Measurements from ENCODE around the gene JMJD8. TPM values are rescaled to one million over a fixed set of nuclear protein-coding genes. Genes with fewer than 3 reads are reported as not detected.

Gene JMJD8
- total and polyA plus RNA-seq, 2 experiments from 2014 or later = 87.9 to 96.3 TPM

DNA sequence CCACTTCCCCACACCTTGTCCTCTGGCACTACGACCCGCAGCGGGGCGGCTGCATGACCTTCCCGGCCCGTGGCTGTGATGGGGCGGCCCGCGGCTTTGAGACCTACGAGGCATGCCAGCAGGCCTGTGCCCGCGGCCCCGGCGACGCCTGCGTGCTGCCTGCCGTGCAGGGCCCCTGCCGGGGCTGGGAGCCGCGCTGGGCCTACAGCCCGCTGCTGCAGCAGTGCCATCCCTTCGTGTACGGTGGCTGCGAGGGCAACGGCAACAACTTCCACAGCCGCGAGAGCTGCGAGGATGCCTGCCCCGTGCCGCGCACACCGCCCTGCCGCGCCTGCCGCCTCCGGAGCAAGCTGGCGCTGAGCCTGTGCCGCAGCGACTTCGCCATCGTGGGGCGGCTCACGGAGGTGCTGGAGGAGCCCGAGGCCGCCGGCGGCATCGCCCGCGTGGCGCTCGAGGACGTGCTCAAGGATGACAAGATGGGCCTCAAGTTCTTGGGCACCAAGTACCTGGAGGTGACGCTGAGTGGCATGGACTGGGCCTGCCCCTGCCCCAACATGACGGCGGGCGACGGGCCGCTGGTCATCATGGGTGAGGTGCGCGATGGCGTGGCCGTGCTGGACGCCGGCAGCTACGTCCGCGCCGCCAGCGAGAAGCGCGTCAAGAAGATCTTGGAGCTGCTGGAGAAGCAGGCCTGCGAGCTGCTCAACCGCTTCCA is 50.6 kb downstream of the JMJD8 start:
- Histone ChIP-seq H3K9me3 (ENCODE audit: low read depth) (no peaks in the 10 kb centered on the region), H3F3A (ENCODE audit: insufficient read depth) (no peaks in the 10 kb centered on the region), H3K27ac (no peak overlapping the region), H3K9ac (no peak overlapping the region), H3K4me1 (ENCODE audit: insufficient read depth) (0 out of 2 replicates have a peak, but pooled peaks cover 6% of the 10 kb centered on the region), H3K79me2 (ENCODE audit: insufficient read depth) (peaks cover 14% of the 10 kb centered on the region), H3K27me3 (replicated peaks; ENCODE audit: insufficient read depth) (no peaks in the 10 kb centered on the region), H3K36me3 (ENCODE audit: low read depth) (no peaks in the 10 kb centered on the region), H3K4me2 (ENCODE audit: unreplicated experiment) (no peak overlapping the region), H4K20me1 (ENCODE audit: insufficient read depth) (no peaks in the 10 kb centered on the region), H3K4me3 (no peak overlapping the region), H3K9me2 (ENCODE audit: insufficient read depth) (no peaks in the 10 kb centered on the region), H2AFZ (no peak overlapping the region)
- in situ Hi-C loops (cut with MboI) = no loop called here
- 97% methylated on average over 68 to 69 of the region's 74 CpGs for WGBS, 2 experiments (ENCODE audit: low coverage in 1 of 2, low lambda C conversion rate in 2 of 2, missing lambda C conversion rate in 2 of 2)
- no peak for TF ChIP-seq EZH2phosphoT487 (IDR thresholded peaks at IDR 0.05; ENCODE audit: insufficient read depth, low read depth)
- TF ChIP-seq EZH2 (IDR thresholded peaks at IDR 0.05; ENCODE audit: insufficient read depth, poor library complexity, severe bottlenecking) = no peak
- DNase-seq = no peak

DNA sequence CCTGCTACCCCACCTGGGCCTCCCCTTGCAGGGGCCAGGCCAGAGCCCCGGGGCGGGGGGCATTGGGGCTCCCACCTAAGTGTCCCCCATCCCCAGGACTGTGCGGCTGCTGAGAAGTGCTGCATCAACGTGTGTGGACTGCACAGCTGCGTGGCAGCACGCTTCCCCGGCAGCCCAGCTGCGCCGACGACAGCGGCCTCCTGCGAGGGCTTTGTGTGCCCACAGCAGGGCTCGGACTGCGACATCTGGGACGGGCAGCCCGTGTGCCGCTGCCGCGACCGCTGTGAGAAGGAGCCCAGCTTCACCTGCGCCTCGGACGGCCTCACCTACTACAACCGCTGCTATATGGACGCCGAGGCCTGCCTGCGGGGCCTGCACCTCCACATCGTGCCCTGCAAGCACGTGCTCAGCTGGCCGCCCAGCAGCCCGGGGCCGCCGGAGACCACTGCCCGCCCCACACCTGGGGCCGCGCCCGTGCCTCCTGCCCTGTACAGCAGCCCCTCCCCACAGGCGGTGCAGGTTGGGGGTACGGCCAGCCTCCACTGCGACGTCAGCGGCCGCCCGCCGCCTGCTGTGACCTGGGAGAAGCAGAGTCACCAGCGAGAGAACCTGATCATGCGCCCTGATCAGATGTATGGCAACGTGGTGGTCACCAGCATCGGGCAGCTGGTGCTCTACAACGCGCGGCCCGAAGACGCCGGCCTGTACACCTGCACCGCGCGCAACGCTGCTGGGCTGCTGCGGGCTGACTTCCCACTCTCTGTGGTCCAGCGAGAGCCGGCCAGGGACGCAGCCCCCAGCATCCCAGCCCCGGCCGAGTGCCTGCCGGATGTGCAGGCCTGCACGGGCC is 51.4 kb downstream of the JMJD8 start:
- Histone ChIP-seq H3K79me2 (ENCODE audit: insufficient read depth) (peaks cover 14% of the 10 kb centered on the region), H3K27ac (no peak overlapping the region), H3K27me3 (replicated peaks; ENCODE audit: insufficient read depth) (no peaks in the 10 kb centered on the region), H3K9me3 (ENCODE audit: low read depth) (no peaks in the 10 kb centered on the region), H3K9ac (no peak overlapping the region), H3K4me2 (ENCODE audit: unreplicated experiment) (no peak overlapping the region), H2AFZ (no peak overlapping the region), H3K4me1 (ENCODE audit: insufficient read depth) (0 out of 2 replicates have a peak, but pooled peaks cover 6% of the 10 kb centered on the region), H3F3A (ENCODE audit: insufficient read depth) (no peaks in the 10 kb centered on the region), H3K4me3 (no peak overlapping the region), H4K20me1 (ENCODE audit: insufficient read depth) (no peaks in the 10 kb centered on the region), H3K36me3 (ENCODE audit: low read depth) (no peaks in the 10 kb centered on the region), H3K9me2 (ENCODE audit: insufficient read depth) (no peaks in the 10 kb centered on the region)
- in situ Hi-C loops (cut with MboI) = no loop called here
- TF ChIP-seq EZH2 (IDR thresholded peaks at IDR 0.05; ENCODE audit: insufficient read depth, poor library complexity, severe bottlenecking) (no peak), EZH2phosphoT487 (IDR thresholded peaks at IDR 0.05; ENCODE audit: insufficient read depth, low read depth) (no peak)
- DNase-seq = no peak
- WGBS, 2 experiments (ENCODE audit: low coverage in 1 of 2, low lambda C conversion rate in 2 of 2, missing lambda C conversion rate in 2 of 2) = 95 to 96% methylated on average over 42 to 65 of the region's 67 CpGs

DNA sequence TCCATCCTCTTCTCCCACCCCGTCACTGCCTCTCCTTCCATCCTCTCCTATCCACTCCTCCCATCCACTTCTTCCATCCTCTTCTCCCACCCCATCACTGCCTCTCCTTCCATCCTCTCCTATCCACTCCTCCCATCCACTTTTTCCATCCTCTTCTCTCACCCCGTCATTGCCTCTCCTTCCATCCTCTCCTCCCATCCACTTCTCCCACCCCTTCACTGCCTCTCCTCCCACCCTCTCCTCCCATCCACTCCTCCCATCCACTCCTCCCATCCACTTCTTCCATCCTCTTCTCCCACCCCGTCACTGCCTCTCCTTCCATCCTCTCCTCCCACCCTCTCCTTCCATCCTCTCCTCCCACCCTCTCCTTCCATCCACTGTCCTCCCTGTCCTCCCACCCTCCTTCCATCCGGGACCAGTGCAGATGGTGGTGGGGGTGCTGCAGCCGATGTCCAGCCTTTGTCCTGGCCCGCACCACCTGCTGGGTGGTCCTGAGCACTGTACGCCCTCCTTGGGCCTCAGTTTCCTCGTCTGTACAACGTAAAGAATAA is 52.3 kb downstream of the JMJD8 start:
- DNase-seq = no peak
- H3K36me3 ChIP-seq (ENCODE audit: low read depth) = no peaks in the 10 kb centered on the region
- H3K9ac ChIP-seq = no peak overlapping the region
- no peaks in the 10 kb centered on the region for H3K9me2 ChIP-seq (ENCODE audit: insufficient read depth)
- H3K27me3 ChIP-seq (replicated peaks; ENCODE audit: insufficient read depth) = no peaks in the 10 kb centered on the region
- H3K4me2 ChIP-seq (ENCODE audit: unreplicated experiment) = no peak overlapping the region
- no peak for TF ChIP-seq EZH2phosphoT487 (IDR thresholded peaks at IDR 0.05; ENCODE audit: insufficient read depth, low read depth)
- no peak for TF ChIP-seq EZH2 (IDR thresholded peaks at IDR 0.05; ENCODE audit: insufficient read depth, poor library complexity, severe bottlenecking)
- no peak overlapping the region for H2AFZ ChIP-seq
- no peak overlapping the region for H3K4me3 ChIP-seq
- H3K27ac ChIP-seq = no peak overlapping the region
- 39 to 48% methylated on average over 6 to 9 of the region's 9 CpGs for WGBS, 2 experiments (ENCODE audit: low coverage in 1 of 2, low lambda C conversion rate in 2 of 2, missing lambda C conversion rate in 2 of 2)
- H4K20me1 ChIP-seq (ENCODE audit: insufficient read depth) = no peaks in the 10 kb centered on the region
- no peaks in the 10 kb centered on the region for H3K9me3 ChIP-seq (ENCODE audit: low read depth)
- H3K79me2 ChIP-seq (ENCODE audit: insufficient read depth) = peaks cover 14% of the 10 kb centered on the region
- no peaks in the 10 kb centered on the region for H3F3A ChIP-seq (ENCODE audit: insufficient read depth)
- peaks cover 12% of the 10 kb centered on the region for H3K4me1 ChIP-seq (ENCODE audit: insufficient read depth)
- in situ Hi-C loops (cut with MboI) = no loop called here

Other genes starting within 250 kb of the JMJD8 start
- 68.0 and 69.4 TPM in 2 replicates for gene CAPN15, start 156.6 kb downstream of the JMJD8 start, total RNA-seq (2014; rRNA removed; shearing (Covaris generic))
- 5.4 and 5.7 TPM in 2 replicates for gene CAPN15, start 156.6 kb downstream of the JMJD8 start, polyA plus RNA-seq (2016; fragmentation: Nextera tagmentation; extraction: Ambion mirVana)
- gene PRR35, start 123.9 kb downstream of the JMJD8 start, total RNA-seq (2014; rRNA removed; shearing (Covaris generic)) = not detected in 2 replicates
- gene PRR35, start 123.9 kb downstream of the JMJD8 start, polyA plus RNA-seq (2016; fragmentation: Nextera tagmentation; extraction: Ambion mirVana) = not detected in 2 replicates
- 0.11 and 0.13 TPM in 2 replicates for gene NHLRC4, start 117.3 kb downstream of the JMJD8 start, total RNA-seq (2014; rRNA removed; shearing (Covaris generic))
- 0.20 TPM in 1 of 2 replicates, not detected in the other for gene NHLRC4, start 117.3 kb downstream of the JMJD8 start, polyA plus RNA-seq (2016; fragmentation: Nextera tagmentation; extraction: Ambion mirVana)
- gene PIGQ, start 114.4 kb downstream of the JMJD8 start, total RNA-seq (2014; rRNA removed; shearing (Covaris generic)) = 35.0 and 43.5 TPM in 2 replicates
- 31.6 and 33.9 TPM in 2 replicates for gene PIGQ, start 114.4 kb downstream of the JMJD8 start, polyA plus RNA-seq (2016; fragmentation: Nextera tagmentation; extraction: Ambion mirVana)
- gene RAB40C, start 94.3 kb downstream of the JMJD8 start, total RNA-seq (2014; rRNA removed; shearing (Covaris generic)) = 18.8 and 28.3 TPM in 2 replicates
- 9.5 TPM in 2 replicates for gene RAB40C, start 94.3 kb downstream of the JMJD8 start, polyA plus RNA-seq (2016; fragmentation: Nextera tagmentation; extraction: Ambion mirVana)
- not detected in 2 replicates for gene WFIKKN1, start 53.3 kb downstream of the JMJD8 start, total RNA-seq (2014; rRNA removed; shearing (Covaris generic))
- gene WFIKKN1, start 53.3 kb downstream of the JMJD8 start, polyA plus RNA-seq (2016; fragmentation: Nextera tagmentation; extraction: Ambion mirVana) = not detected in 2 replicates
- gene METTL26, start 48.0 kb downstream of the JMJD8 start, total RNA-seq (2014; rRNA removed; shearing (Covaris generic)) = 150 and 218 TPM in 2 replicates
- gene METTL26, start 48.0 kb downstream of the JMJD8 start, polyA plus RNA-seq (2016; fragmentation: Nextera tagmentation; extraction: Ambion mirVana) = 151 and 155 TPM in 2 replicates
- 29.3 and 30.4 TPM in 2 replicates for gene MCRIP2, start 42.5 kb downstream of the JMJD8 start, total RNA-seq (2014; rRNA removed; shearing (Covaris generic))
- 22.4 and 22.6 TPM in 2 replicates for gene MCRIP2, start 42.5 kb downstream of the JMJD8 start, polyA plus RNA-seq (2016; fragmentation: Nextera tagmentation; extraction: Ambion mirVana)
- gene WDR90, start 35.0 kb downstream of the JMJD8 start, total RNA-seq (2014; rRNA removed; shearing (Covaris generic)) = 16.5 and 24.7 TPM in 2 replicates
- 4.7 and 8.2 TPM in 2 replicates for gene WDR90, start 35.0 kb downstream of the JMJD8 start, polyA plus RNA-seq (2016; fragmentation: Nextera tagmentation; extraction: Ambion mirVana)
- gene RHOT2, start 16.2 kb downstream of the JMJD8 start, total RNA-seq (2014; rRNA removed; shearing (Covaris generic)) = 44.9 and 65.9 TPM in 2 replicates
- 65.1 and 70.0 TPM in 2 replicates for gene RHOT2, start 16.2 kb downstream of the JMJD8 start, polyA plus RNA-seq (2016; fragmentation: Nextera tagmentation; extraction: Ambion mirVana)
- gene RHBDL1, start 8.7 kb downstream of the JMJD8 start, total RNA-seq (2014; rRNA removed; shearing (Covaris generic)) = 0.89 and 2.1 TPM in 2 replicates
- gene RHBDL1, start 8.7 kb downstream of the JMJD8 start, polyA plus RNA-seq (2016; fragmentation: Nextera tagmentation; extraction: Ambion mirVana) = 0.90 and 1.5 TPM in 2 replicates
- 183 and 201 TPM in 2 replicates for gene STUB1, start 3.9 kb downstream of the JMJD8 start, total RNA-seq (2014; rRNA removed; shearing (Covaris generic))
- gene STUB1, start 3.9 kb downstream of the JMJD8 start, polyA plus RNA-seq (2016; fragmentation: Nextera tagmentation; extraction: Ambion mirVana) = 207 and 216 TPM in 2 replicates
- 1.3 and 3.4 TPM in 2 replicates for gene WDR24, start 6.1 kb upstream of the JMJD8 start, total RNA-seq (2014; rRNA removed; shearing (Covaris generic))
- gene WDR24, start 6.1 kb upstream of the JMJD8 start, polyA plus RNA-seq (2016; fragmentation: Nextera tagmentation; extraction: Ambion mirVana) = 13.1 and 13.7 TPM in 2 replicates
- gene FBXL16, start 21.5 kb upstream of the JMJD8 start, total RNA-seq (2014; rRNA removed; shearing (Covaris generic)) = 0.54 TPM in 1 of 2 replicates, not detected in the other
- 0.16 and 0.29 TPM in 2 replicates for gene FBXL16, start 21.5 kb upstream of the JMJD8 start, polyA plus RNA-seq (2016; fragmentation: Nextera tagmentation; extraction: Ambion mirVana)
- gene METRN, start 30.8 kb upstream of the JMJD8 start, total RNA-seq (2014; rRNA removed; shearing (Covaris generic)) = 90.7 and 98.1 TPM in 2 replicates
- gene METRN, start 30.8 kb upstream of the JMJD8 start, polyA plus RNA-seq (2016; fragmentation: Nextera tagmentation; extraction: Ambion mirVana) = 21.6 and 26.0 TPM in 2 replicates
- gene ANTKMT, start 36.8 kb upstream of the JMJD8 start, total RNA-seq (2014; rRNA removed; shearing (Covaris generic)) = 20.4 and 34.8 TPM in 2 replicates
- gene ANTKMT, start 36.8 kb upstream of the JMJD8 start, polyA plus RNA-seq (2016; fragmentation: Nextera tagmentation; extraction: Ambion mirVana) = 33.3 and 33.5 TPM in 2 replicates
- gene CCDC78, start 42.1 kb upstream of the JMJD8 start, total RNA-seq (2014; rRNA removed; shearing (Covaris generic)) = 1.0 and 9.5 TPM in 2 replicates
- gene CCDC78, start 42.1 kb upstream of the JMJD8 start, polyA plus RNA-seq (2016; fragmentation: Nextera tagmentation; extraction: Ambion mirVana) = 0.78 and 1.1 TPM in 2 replicates
- 5.8 and 7.8 TPM in 2 replicates for gene HAGHL, start 42.8 kb upstream of the JMJD8 start, total RNA-seq (2014; rRNA removed; shearing (Covaris generic))
- 10.8 and 64.8 TPM in 2 replicates for gene HAGHL, start 42.8 kb upstream of the JMJD8 start, polyA plus RNA-seq (2016; fragmentation: Nextera tagmentation; extraction: Ambion mirVana)
- gene CIAO3, start 56.7 kb upstream of the JMJD8 start, total RNA-seq (2014; rRNA removed; shearing (Covaris generic)) = 24.0 and 37.5 TPM in 2 replicates
- 24.5 and 27.8 TPM in 2 replicates for gene CIAO3, start 56.7 kb upstream of the JMJD8 start, polyA plus RNA-seq (2016; fragmentation: Nextera tagmentation; extraction: Ambion mirVana)
- gene MSLN, start 76.4 kb upstream of the JMJD8 start, total RNA-seq (2014; rRNA removed; shearing (Covaris generic)) = not detected in 2 replicates
- not detected in 2 replicates for gene MSLN, start 76.4 kb upstream of the JMJD8 start, polyA plus RNA-seq (2016; fragmentation: Nextera tagmentation; extraction: Ambion mirVana)
- 44.6 and 54.3 TPM in 2 replicates for gene RPUSD1, start 104.0 kb upstream of the JMJD8 start, total RNA-seq (2014; rRNA removed; shearing (Covaris generic))
- gene RPUSD1, start 104.0 kb upstream of the JMJD8 start, polyA plus RNA-seq (2016; fragmentation: Nextera tagmentation; extraction: Ambion mirVana) = 15.4 and 19.1 TPM in 2 replicates
- gene CHTF18, start 104.3 kb upstream of the JMJD8 start, total RNA-seq (2014; rRNA removed; shearing (Covaris generic)) = 9.1 and 13.1 TPM in 2 replicates
- 8.0 and 8.8 TPM in 2 replicates for gene CHTF18, start 104.3 kb upstream of the JMJD8 start, polyA plus RNA-seq (2016; fragmentation: Nextera tagmentation; extraction: Ambion mirVana)
- gene GNG13, start 116.4 kb upstream of the JMJD8 start, total RNA-seq (2014; rRNA removed; shearing (Covaris generic)) = not detected in 2 replicates
- not detected in 2 replicates for gene GNG13, start 116.4 kb upstream of the JMJD8 start, polyA plus RNA-seq (2016; fragmentation: Nextera tagmentation; extraction: Ambion mirVana)

Data from GM23248 (cell line).